ENCODE measurements around the gene ITPR3. TPM values are rescaled to one million over a fixed set of nuclear protein-coding genes. Genes with fewer than 3 reads are reported as not detected.
A peak's percentile ranks its signal among the peaks of the same experiment; 100 is the strongest.

Gene ITPR3
- total RNA-seq, 2 donors from 2014 or later = 17.5 to 25.9 TPM

- peak; percentile 47 for ATAC-seq
- DNase-seq = peak in 2 of 4 donors; percentile 40 to 47
- 42 to 61% methylated on average over 4 to 8 of the region's 8 CpGs for WGBS, 2 donors
- Histone ChIP-seq H3K4me1 (no peaks in the 10 kb centered on the region), H3K36me3 (replicated peaks in 1 of 2; ENCODE audit: insufficient read depth in 1 of 2, low read depth in 2 of 2) (no peaks in the 10 kb centered on the region), H3K27me3 (no peaks in the 10 kb centered on the region), H3K9me3 (no peaks in the 10 kb centered on the region), H3K4me3 (no peak overlapping the region), H3K27ac (no peak overlapping the region)
- intact Hi-C loops (cut with DNase I) = no loop called here
- TF ChIP-seq POLR2A (IDR thresholded peaks at IDR 0.05) (no peak), CTCF (IDR thresholded peaks at IDR 0.05) (no peak)
Observed at GRCh38 chr6:33613146-33613794, 7.9 kb upstream of the ITPR3 start.

GRCh38 chr6:33613795-33614168 is 7.3 kb upstream of the ITPR3 start:
- TF ChIP-seq POLR2A (IDR thresholded peaks at IDR 0.05) (no peak), CTCF (IDR thresholded peaks at IDR 0.05) (no peak)
- DNase-seq (peak in 1 of 4 donors; percentile 19), ATAC-seq (peak; percentile 30)
- WGBS, 2 donors = 68 to 79% methylated on average over 9 of the region's 10 CpGs
- intact Hi-C loops (cut with DNase I) = no loop called here
- Histone ChIP-seq H3K27me3 (no peaks in the 10 kb centered on the region), H3K9me3 (no peaks in the 10 kb centered on the region), H3K36me3 (replicated peaks in 1 of 2; ENCODE audit: insufficient read depth in 1 of 2, low read depth in 2 of 2) (no peaks in the 10 kb centered on the region), H3K27ac (no peak overlapping the region), H3K4me1 (no peaks in the 10 kb centered on the region), H3K4me3 (no peak overlapping the region)

DNA sequence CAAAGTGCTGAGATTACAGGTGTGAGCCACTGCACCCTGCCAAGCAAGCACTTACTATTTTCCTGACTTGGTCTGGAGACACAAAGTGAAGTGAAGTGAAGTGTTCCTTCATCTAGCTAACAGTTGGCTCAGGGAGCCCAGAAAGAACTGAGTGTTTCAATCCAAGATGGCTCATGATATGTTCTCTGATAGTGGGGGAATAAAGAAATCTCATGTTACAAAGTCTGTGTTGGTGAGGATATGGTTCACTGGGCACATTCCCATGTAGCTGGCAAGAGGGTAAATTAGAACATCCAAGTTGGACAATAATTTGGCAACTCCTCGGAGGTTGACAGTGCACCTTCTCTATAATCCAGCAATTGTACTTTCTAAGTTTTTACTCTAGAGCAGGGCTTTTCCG is 5.0 kb upstream of the ITPR3 start:
- no peaks in the 10 kb centered on the region for H3K27me3 ChIP-seq
- intact Hi-C loops (cut with DNase I) = no loop called here
- TF ChIP-seq CTCF (IDR thresholded peaks at IDR 0.05) (no peak), POLR2A (IDR thresholded peaks at IDR 0.05) (no peak)
- H3K9me3 ChIP-seq = no peaks in the 10 kb centered on the region
- ATAC-seq = no peak
- no peak overlapping the region for H3K4me3 ChIP-seq
- WGBS, 2 donors = 73% methylated on average over 2 of the region's 2 CpGs; no CpG with 5 or more reads in 1 of the 2 donors
- DNase-seq = no peak
- peaks cover 12% of the 10 kb centered on the region for H3K4me1 ChIP-seq
- H3K36me3 ChIP-seq (replicated peaks in 1 of 2; ENCODE audit: insufficient read depth in 1 of 2, low read depth in 2 of 2) = no peaks in the 10 kb centered on the region
- no peak overlapping the region for H3K27ac ChIP-seq

GRCh38 chr6:33616913-33617312 is 4.2 kb upstream of the ITPR3 start:
- ATAC-seq (no peak), DNase-seq (no peak)
- Histone ChIP-seq H3K27me3 (no peaks in the 10 kb centered on the region), H3K36me3 (replicated peaks in 1 of 2; ENCODE audit: insufficient read depth in 1 of 2, low read depth in 2 of 2) (no peaks in the 10 kb centered on the region), H3K27ac (no peak overlapping the region), H3K4me3 (no peak overlapping the region), H3K9me3 (no peaks in the 10 kb centered on the region), H3K4me1 (peaks cover 14% of the 10 kb centered on the region)
- intact Hi-C loops (cut with DNase I) = no loop called here
- no peak for TF ChIP-seq CTCF (IDR thresholded peaks at IDR 0.05)
- no peak for TF ChIP-seq POLR2A (IDR thresholded peaks at IDR 0.05)
- 89% methylated on average over 4 of the region's 4 CpGs; no CpG with 5 or more reads in 1 of the 2 donors for WGBS, 2 donors
